ENCODE results near the gene RDH12. TPM values are rescaled to one million over a fixed set of nuclear protein-coding genes. Genes with fewer than 3 reads are reported as not detected.
A peak's percentile ranks its signal among the peaks of the same experiment; 100 is the strongest.

The RDH12 gene
- total and polyA plus RNA-seq, 9 of the 15 experiments (the other 6 are each of a cell fraction or from before 2014, with no cell fraction given) = 0.03 to 0.29 (median 0.07) TPM; not detected in 2

- no peak for TF ChIP-seq MTF1 (CRISPR knock-in tag; IDR thresholded peaks at IDR 0.05; ENCODE audit: borderline replicate concordance)
- TF ChIP-seq HDAC1 (IDR thresholded peaks at IDR 0.05) = no peak
- TF ChIP-seq, protein P1, sequence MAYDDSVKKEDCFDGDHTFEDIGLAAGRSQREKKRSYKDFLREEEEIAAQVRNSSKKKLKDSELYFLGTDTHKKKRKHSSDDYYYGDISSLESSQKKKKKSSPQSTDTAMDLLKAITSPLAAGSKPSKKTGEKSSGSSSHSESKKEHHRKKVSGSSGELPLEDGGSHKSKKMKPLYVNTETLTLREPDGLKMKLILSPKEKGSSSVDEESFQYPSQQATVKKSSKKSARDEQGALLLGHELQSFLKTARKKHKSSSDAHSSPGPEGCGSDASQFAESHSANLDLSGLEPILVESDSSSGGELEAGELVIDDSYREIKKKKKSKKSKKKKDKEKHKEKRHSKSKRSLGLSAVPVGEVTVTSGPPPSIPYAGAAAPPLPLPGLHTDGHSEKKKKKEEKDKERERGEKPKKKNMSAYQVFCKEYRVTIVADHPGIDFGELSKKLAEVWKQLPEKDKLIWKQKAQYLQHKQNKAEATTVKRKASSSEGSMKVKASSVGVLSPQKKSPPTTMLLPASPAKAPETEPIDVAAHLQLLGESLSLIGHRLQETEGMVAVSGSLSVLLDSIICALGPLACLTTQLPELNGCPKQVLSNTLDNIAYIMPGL (CRISPR knock-in tag; IDR thresholded peaks at IDR 0.05) = peak; percentile 41
- no peak for TF ChIP-seq ELF4 (CRISPR knock-in tag; IDR thresholded peaks at IDR 0.05)
- peak; percentile 78; the same call in 1 of the 2 replicates for TF ChIP-seq CREB3 (tag; conservative IDR thresholded peaks at IDR 0.05; ENCODE audit: low read depth)
- no peak for TF ChIP-seq XRCC3 (IDR thresholded peaks at IDR 0.05)
- TF ChIP-seq HCFC1 (IDR thresholded peaks at IDR 0.05; ENCODE audit: low read depth, low read length) = peak; percentile 90
- TF ChIP-seq C11orf30 (IDR thresholded peaks at IDR 0.05; ENCODE audit: low read depth) = peak; percentile 58
- no peak for TF ChIP-seq HOXB6 (CRISPR knock-in tag; IDR thresholded peaks at IDR 0.05; ENCODE audit: borderline replicate concordance)
- 0 out of 2 replicates have a peak, but pooled peaks have one; percentile 18 for TF ChIP-seq MTA3 (IDR thresholded peaks at IDR 0.05; ENCODE audit: borderline replicate concordance)
- TF ChIP-seq ZNF398 (CRISPR knock-in tag; IDR thresholded peaks at IDR 0.05) = no peak
- no peak for TF ChIP-seq CLOCK (CRISPR knock-in tag; IDR thresholded peaks at IDR 0.05; ENCODE audit: borderline replicate concordance)
- TF ChIP-seq CHCHD3 (CRISPR knock-in tag; IDR thresholded peaks at IDR 0.05) = no peak
- peak; percentile 57; the same call in 1 of the 2 replicates for TF ChIP-seq BCL6 (CRISPR knock-in tag; IDR thresholded peaks at IDR 0.05)
- peak; percentile 67 for TF ChIP-seq CCNT2 (IDR thresholded peaks at IDR 0.05; ENCODE audit: borderline replicate concordance, extremely low read depth, insufficient read length, low read depth, low read length)
- TF ChIP-seq FIP1L1 (IDR thresholded peaks at IDR 0.05; ENCODE audit: low read depth, low read length, poor library complexity, severe bottlenecking) = peak; percentile 94
- TF ChIP-seq HMG20B (CRISPR knock-in tag; IDR thresholded peaks at IDR 0.05) = no peak
- no peak for TF ChIP-seq ATF6 (CRISPR knock-in tag; IDR thresholded peaks at IDR 0.05)
These were observed 27.0 kb upstream of the RDH12 start, which contains the start of gene VTI1B (continued) for GRCh38 chr14:67674480-67675218.

All from K562 (cell line).